Measurements from ENCODE around the gene ACTG2.
A peak's percentile ranks its signal among the peaks of the same experiment; 100 is the strongest.
"Not testable (repeated sequence)": the region's sequence is repeated elsewhere in the genome, so short reads cannot be mapped to it uniquely, and the experiment has no call there.

ACTG2 gene

GRCh38 chr2:73894475-73894850 is 1.7 kb downstream of the ACTG2 start:
- Histone ChIP-seq H3K4me3 (ENCODE audit: low read depth in 1 of 2, low read length in 2 of 2) (peak overlapping the region; percentile 47 to 83), H3K27me3 (ENCODE audit: control insufficient read depth in 1 of 2, insufficient read depth in 2 of 2, low read length in 2 of 2) (no peaks in the 10 kb centered on the region), H3K27ac (ENCODE audit: low read depth, low read length) (peak overlapping the region; percentile 99), H3K4me1 (ENCODE audit: insufficient read depth, low read length) (peaks cover 24% of the 10 kb centered on the region), H3K36me3 (ENCODE audit: insufficient read depth, low read length) (peaks cover 53% of the 10 kb centered on the region), H3K9ac (ENCODE audit: low read length) (peak overlapping the region; percentile 99), H3K9me3 (ENCODE audit: low read length) (no peaks in the 10 kb centered on the region)

DNA sequence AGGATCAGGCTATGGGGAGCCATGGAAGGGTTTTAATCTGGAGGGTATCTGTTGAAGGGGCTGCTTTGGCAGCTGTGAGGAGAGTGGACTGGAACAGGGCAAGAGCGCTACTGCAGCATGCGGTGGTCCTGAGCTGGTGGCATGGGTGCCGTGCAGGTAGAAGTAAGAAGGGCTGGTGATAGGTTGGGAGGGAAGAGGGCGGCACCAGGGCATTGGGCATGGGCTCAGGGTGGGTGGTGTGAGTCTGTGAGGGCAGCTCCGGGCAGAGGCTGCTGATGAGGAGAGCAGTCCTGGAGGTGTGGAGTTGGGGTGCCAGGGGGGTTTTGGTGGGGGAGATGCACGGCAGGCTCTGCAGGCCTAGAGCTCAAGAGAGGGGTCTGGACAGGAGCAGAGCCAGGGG is 2.1 kb downstream of the ACTG2 start:
- peaks cover 24% of the 10 kb centered on the region for H3K4me1 ChIP-seq (ENCODE audit: insufficient read depth, low read length)
- H3K27me3 ChIP-seq (ENCODE audit: control insufficient read depth in 1 of 2, insufficient read depth in 2 of 2, low read length in 2 of 2), result no peaks in the 10 kb centered on the region
- peak overlapping the region; percentile 47 to 83 for H3K4me3 ChIP-seq (ENCODE audit: low read depth in 1 of 2, low read length in 2 of 2)
- H3K27ac ChIP-seq (ENCODE audit: low read depth, low read length), result peak overlapping the region; percentile 99
- H3K9ac ChIP-seq (ENCODE audit: low read length), result peak overlapping the region; percentile 99
- no peaks in the 10 kb centered on the region for H3K9me3 ChIP-seq (ENCODE audit: low read length)
- H3K36me3 ChIP-seq (ENCODE audit: insufficient read depth, low read length), result peaks cover 57% of the 10 kb centered on the region

GRCh38 chr2:73895473-73895872 is 2.7 kb downstream of the ACTG2 start:
- H3K4me3 ChIP-seq (ENCODE audit: low read depth in 1 of 2, low read length in 2 of 2), result peak overlapping the region; percentile 47 to 83
- H3K27ac ChIP-seq (ENCODE audit: low read depth, low read length), result peak overlapping the region; percentile 99
- H3K36me3 ChIP-seq (ENCODE audit: insufficient read depth, low read length), result peaks cover 63% of the 10 kb centered on the region
- H3K9ac ChIP-seq (ENCODE audit: low read length), result peak overlapping the region; percentile 99
- H3K9me3 ChIP-seq (ENCODE audit: low read length), result no peaks in the 10 kb centered on the region
- H3K4me1 ChIP-seq (ENCODE audit: insufficient read depth, low read length), result peaks cover 25% of the 10 kb centered on the region
- no peaks in the 10 kb centered on the region for H3K27me3 ChIP-seq (ENCODE audit: control insufficient read depth in 1 of 2, insufficient read depth in 2 of 2, low read length in 2 of 2)

- peak overlapping the region; percentile 47 to 83 for H3K4me3 ChIP-seq (ENCODE audit: low read depth in 1 of 2, low read length in 2 of 2)
- peaks cover 74% of the 10 kb centered on the region for H3K36me3 ChIP-seq (ENCODE audit: insufficient read depth, low read length)
- peak overlapping the region; percentile 99 for H3K9ac ChIP-seq (ENCODE audit: low read length)
- H3K27me3 ChIP-seq (ENCODE audit: control insufficient read depth in 1 of 2, insufficient read depth in 2 of 2, low read length in 2 of 2), result no peaks in the 10 kb centered on the region
- peaks cover 25% of the 10 kb centered on the region for H3K4me1 ChIP-seq (ENCODE audit: insufficient read depth, low read length)
- peak overlapping the region; percentile 99 for H3K27ac ChIP-seq (ENCODE audit: low read depth, low read length)
- H3K9me3 ChIP-seq (ENCODE audit: low read length), result no peaks in the 10 kb centered on the region
Measured at GRCh38 chr2:73896362-73897239, 3.8 kb downstream of the ACTG2 start.

DNA sequence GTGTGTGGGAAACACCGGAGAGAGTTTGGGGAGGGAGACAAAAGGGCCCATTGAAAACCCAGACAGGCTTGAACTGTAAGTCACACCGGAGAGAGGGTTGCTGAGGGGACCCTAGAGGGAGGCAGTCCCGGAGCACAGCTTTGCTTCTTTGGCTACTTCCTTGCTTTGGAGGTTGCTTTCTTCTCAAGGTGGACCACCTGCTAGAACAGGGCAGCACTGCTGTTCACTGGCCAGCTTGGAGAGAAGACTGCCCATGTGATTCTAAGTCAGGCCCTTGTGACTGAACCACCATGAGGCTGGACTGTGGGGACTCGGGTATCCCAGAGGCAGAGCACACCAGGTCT is 4.4 kb downstream of the ACTG2 start:
- Histone ChIP-seq H3K9ac (ENCODE audit: low read length) (peak overlapping the region; percentile 99), H3K36me3 (ENCODE audit: insufficient read depth, low read length) (peaks cover 81% of the 10 kb centered on the region), H3K27me3 (ENCODE audit: control insufficient read depth in 1 of 2, insufficient read depth in 2 of 2, low read length in 2 of 2) (no peaks in the 10 kb centered on the region), H3K27ac (ENCODE audit: low read depth, low read length) (peak overlapping the region; percentile 99), H3K9me3 (ENCODE audit: low read length) (no peaks in the 10 kb centered on the region), H3K4me3 (ENCODE audit: low read depth in 1 of 2, low read length in 2 of 2) (peak overlapping the region; percentile 47 to 83), H3K4me1 (ENCODE audit: insufficient read depth, low read length) (peaks cover 25% of the 10 kb centered on the region)

GRCh38 chr2:73897934-73898333 is 5.1 kb downstream of the ACTG2 start:
- Histone ChIP-seq H3K27me3 (ENCODE audit: control insufficient read depth in 1 of 2, insufficient read depth in 2 of 2, low read length in 2 of 2) (no peaks in the 10 kb centered on the region), H3K27ac (ENCODE audit: low read depth, low read length) (peak overlapping the region; percentile 99), H3K9ac (ENCODE audit: low read length) (peak overlapping the region; percentile 99), H3K4me3 (ENCODE audit: low read depth in 1 of 2, low read length in 2 of 2) (peak overlapping the region; percentile 47 to 83), H3K4me1 (ENCODE audit: insufficient read depth, low read length) (peaks cover 30% of the 10 kb centered on the region), H3K9me3 (ENCODE audit: low read length) (no peaks in the 10 kb centered on the region), H3K36me3 (ENCODE audit: insufficient read depth, low read length) (peaks cover 88% of the 10 kb centered on the region)

DNA sequence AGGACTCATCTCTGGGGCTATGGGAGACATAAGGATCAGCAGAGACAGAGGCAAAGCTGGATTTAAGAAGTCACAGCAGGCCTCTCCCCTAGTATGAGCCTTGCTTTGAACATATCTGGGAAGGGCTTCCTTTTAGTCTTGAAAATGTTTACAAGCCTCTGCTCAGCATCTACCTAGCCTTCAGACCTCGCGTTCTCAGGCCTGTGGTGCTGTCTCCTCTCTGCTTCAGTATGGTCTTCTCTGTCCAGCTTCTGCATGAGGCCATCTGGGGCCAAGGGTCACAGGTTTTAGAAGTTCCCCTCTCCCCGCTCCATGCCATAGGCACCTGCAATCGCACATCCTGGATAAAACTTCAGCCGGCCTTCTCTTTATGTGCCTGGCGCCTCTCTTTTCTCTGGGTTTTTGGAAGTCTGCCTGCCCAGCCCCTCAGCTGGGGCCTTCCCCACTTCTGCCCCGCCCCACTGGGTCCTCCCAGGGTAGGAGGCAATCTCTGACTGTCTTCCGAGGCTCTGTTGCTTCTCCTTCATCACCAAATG is 7.1 kb downstream of the ACTG2 start:
- Histone ChIP-seq H3K9me3 (ENCODE audit: low read length) (no peaks in the 10 kb centered on the region), H3K4me1 (ENCODE audit: insufficient read depth, low read length) (peaks cover 34% of the 10 kb centered on the region), H3K27me3 (ENCODE audit: control insufficient read depth in 1 of 2, insufficient read depth in 2 of 2, low read length in 2 of 2) (no peaks in the 10 kb centered on the region), H3K27ac (ENCODE audit: low read depth, low read length) (peak overlapping the region; percentile 99), H3K4me3 (ENCODE audit: low read depth in 1 of 2, low read length in 2 of 2) (peak overlapping the region; percentile 50 to 51), H3K9ac (ENCODE audit: low read length) (peak overlapping the region; percentile 81), H3K36me3 (ENCODE audit: insufficient read depth, low read length) (peaks cover 81% of the 10 kb centered on the region)

GRCh38 chr2:73901143-73901542 is 8.3 kb downstream of the ACTG2 start:
- Histone ChIP-seq H3K27ac (ENCODE audit: low read depth, low read length) (peak overlapping the region; percentile 99), H3K9me3 (ENCODE audit: low read length) (no peaks in the 10 kb centered on the region), H3K4me1 (ENCODE audit: insufficient read depth, low read length) (peaks cover 34% of the 10 kb centered on the region), H3K36me3 (ENCODE audit: insufficient read depth, low read length) (peaks cover 68% of the 10 kb centered on the region), H3K4me3 (ENCODE audit: low read depth in 1 of 2, low read length in 2 of 2) (peak overlapping the region; percentile 50 to 51), H3K27me3 (ENCODE audit: control insufficient read depth in 1 of 2, insufficient read depth in 2 of 2, low read length in 2 of 2) (no peaks in the 10 kb centered on the region), H3K9ac (ENCODE audit: low read length) (peak overlapping the region; percentile 81)

DNA sequence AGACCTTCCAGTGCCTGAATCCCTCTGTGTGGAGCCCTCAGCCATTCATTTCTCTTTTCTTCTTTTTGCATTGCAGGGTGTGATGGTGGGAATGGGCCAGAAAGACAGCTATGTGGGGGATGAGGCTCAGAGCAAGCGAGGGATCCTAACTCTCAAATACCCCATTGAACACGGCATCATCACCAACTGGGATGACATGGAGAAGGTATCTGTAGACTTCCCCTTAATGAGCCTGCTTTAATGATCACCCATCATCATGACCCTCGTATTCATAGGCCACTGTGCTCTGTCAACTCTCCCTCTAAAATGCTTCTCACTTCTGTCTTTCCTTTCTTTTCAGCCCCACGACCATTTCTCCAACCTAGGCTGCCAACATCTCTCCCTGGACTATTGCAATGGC is 9.5 kb downstream of the ACTG2 start:
- Histone ChIP-seq H3K9ac (ENCODE audit: low read length) (peak overlapping the region; percentile 81), H3K4me3 (ENCODE audit: low read depth in 1 of 2, low read length in 2 of 2) (peak overlapping the region; percentile 8 to 41), H3K36me3 (ENCODE audit: insufficient read depth, low read length) (peaks cover 65% of the 10 kb centered on the region), H3K4me1 (ENCODE audit: insufficient read depth, low read length) (peaks cover 41% of the 10 kb centered on the region), H3K27me3 (ENCODE audit: control insufficient read depth in 1 of 2, insufficient read depth in 2 of 2, low read length in 2 of 2) (no peaks in the 10 kb centered on the region), H3K9me3 (ENCODE audit: low read length) (no peaks in the 10 kb centered on the region), H3K27ac (ENCODE audit: low read depth, low read length) (peak overlapping the region; percentile 99)

DNA sequence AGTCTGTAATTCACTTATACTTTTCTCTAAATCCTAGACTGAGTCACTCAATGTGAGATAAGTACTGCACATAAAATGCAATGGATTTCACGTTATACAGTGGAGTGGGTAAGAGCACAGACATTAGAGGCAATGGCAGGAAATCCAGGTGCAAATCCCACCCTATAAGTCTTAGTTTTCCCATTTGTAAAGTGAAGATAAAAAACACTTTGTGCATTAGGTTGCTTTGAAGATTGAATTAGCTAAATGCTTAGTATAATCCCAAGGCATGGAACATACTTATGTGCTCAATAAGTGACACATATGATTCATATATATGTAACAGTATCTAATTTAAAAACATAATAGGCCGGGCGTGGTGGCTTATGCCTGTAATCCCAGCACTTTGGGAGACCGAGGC is 10.5 kb downstream of the ACTG2 start:
- peaks cover 41% of the 10 kb centered on the region for H3K4me1 ChIP-seq (ENCODE audit: insufficient read depth, low read length)
- H3K4me3 ChIP-seq (ENCODE audit: low read depth in 1 of 2, low read length in 2 of 2), result no peak overlapping the region
- peak overlapping the region; percentile 81 for H3K9ac ChIP-seq (ENCODE audit: low read length)
- H3K27me3 ChIP-seq (ENCODE audit: control insufficient read depth in 1 of 2, insufficient read depth in 2 of 2, low read length in 2 of 2), result no peaks in the 10 kb centered on the region
- no peaks in the 10 kb centered on the region for H3K9me3 ChIP-seq (ENCODE audit: low read length)
- H3K27ac ChIP-seq (ENCODE audit: low read depth, low read length), result peak overlapping the region; percentile 60
- H3K36me3 ChIP-seq (ENCODE audit: insufficient read depth, low read length), result peaks cover 68% of the 10 kb centered on the region

GRCh38 chr2:73903949-73904613 is 11.3 kb downstream of the ACTG2 start:
- H3K27me3 ChIP-seq (ENCODE audit: control insufficient read depth in 1 of 2, insufficient read depth in 2 of 2, low read length in 2 of 2); H3K4me3 ChIP-seq (ENCODE audit: low read depth in 1 of 2, low read length in 2 of 2); H3K9ac ChIP-seq (ENCODE audit: low read length); H3K9me3 ChIP-seq (ENCODE audit: low read length): not testable (repeated sequence)
- H3K4me1 ChIP-seq (ENCODE audit: insufficient read depth, low read length), result peaks cover 41% of the 10 kb centered on the region
- H3K27ac ChIP-seq (ENCODE audit: low read depth, low read length), result peak overlapping the region; percentile 46
- peaks cover 73% of the 10 kb centered on the region for H3K36me3 ChIP-seq (ENCODE audit: insufficient read depth, low read length)

Data from muscle layer of colon (tissue), 2 donors.